SH-SY5Y (cell line): ENCODE results near the gene CKAP5.

ENCODE experiments used
- GATA2 ChIP-seq: IDR thresholded peaks from 2 replicates; pipeline ENCODE4 v1.6.1; 2011; ENCODE audit warnings: mild to moderate bottlenecking, low read depth, low read length
- GATA3 ChIP-seq: IDR thresholded peaks from 2 replicates; pipeline ENCODE4 v1.6.1; 2011; ENCODE audit warnings: low read depth, mild to moderate bottlenecking, low read length, moderate library complexity

Gene CKAP5

DNA sequence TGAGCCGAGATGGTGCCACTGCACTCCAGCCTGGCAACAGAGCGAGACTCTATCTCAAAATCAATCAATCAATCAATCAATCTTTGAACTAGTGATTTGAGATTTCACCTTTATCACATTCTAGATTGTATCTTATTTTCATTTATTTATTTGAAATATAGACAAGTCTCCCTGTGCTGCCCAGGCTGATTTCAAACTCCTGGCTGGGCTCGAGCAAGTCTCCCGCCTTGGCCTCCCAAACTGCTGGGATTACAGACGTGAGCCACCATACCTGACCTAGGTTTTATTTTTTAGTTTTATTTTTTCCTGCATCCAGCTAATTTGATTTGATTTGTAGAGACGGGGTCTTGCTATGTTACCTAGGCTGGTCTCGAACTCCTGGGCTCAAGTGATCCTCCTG is 109.9 kb downstream of the CKAP5 start:
- TF ChIP-seq GATA2 = no peak
- TF ChIP-seq GATA3 = no peak

- TF ChIP-seq GATA3 = no peak
- TF ChIP-seq GATA2 = no peak
Measured at GRCh38 chr11:46733234-46733633, 112.8 kb downstream of the CKAP5 start.

- TF ChIP-seq GATA3 = no peak
- TF ChIP-seq GATA2 = no peak
Measured at GRCh38 chr11:46731545-46731944, 114.5 kb downstream of the CKAP5 start.

DNA sequence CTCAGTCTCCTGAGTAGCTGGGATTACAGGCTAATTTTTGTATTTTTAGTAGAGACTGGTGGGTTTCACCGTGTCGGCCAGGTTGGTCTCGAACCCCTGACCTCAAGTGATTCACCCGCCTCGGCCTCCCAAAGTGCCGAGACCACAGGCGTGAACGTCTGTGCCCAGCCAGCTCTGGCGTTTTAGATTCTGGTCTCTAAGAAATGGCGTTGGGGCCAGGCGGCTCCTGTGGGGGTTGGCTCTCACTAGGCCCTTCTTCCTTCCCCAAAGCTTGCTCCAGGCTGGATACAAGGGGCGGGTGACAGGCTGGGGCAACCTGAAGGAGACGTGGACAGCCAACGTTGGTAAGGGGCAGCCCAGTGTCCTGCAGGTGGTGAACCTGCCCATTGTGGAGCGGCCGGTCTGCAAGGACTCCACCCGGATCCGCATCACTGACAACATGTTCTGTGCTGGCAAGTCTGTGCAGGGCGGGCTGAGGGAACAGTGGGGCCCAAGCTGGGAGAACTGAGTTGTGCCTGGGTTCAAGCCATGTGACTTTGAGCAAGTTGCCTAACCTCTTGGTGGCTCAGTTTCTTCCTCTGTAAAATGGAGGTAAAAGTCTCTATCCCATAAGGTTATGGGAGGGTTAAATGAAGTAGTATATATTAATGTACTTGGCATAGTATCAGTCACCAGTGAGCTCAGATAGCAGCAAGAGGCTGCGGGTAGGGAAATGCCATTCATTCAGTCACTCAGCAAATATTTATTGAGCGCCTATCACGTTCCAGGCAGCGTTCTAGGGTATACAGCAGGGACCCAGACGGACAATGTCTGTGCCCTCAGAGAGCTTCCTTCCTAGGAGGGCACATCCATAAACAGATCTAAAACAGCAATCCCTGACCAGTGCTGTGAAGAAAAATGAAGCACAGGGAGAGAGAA is 116.7 kb downstream of the CKAP5 start:
- no peak for TF ChIP-seq GATA3
- TF ChIP-seq GATA2 = no peak

- TF ChIP-seq GATA3 (no peak), GATA2 (no peak)
Measured at GRCh38 chr11:46728659-46729040, 117.4 kb downstream of the CKAP5 start.

- no peak for TF ChIP-seq GATA2
- no peak for TF ChIP-seq GATA3
Measured at GRCh38 chr11:46727952-46728658, 118.0 kb downstream of the CKAP5 start.

GRCh38 chr11:46726206-46726862 is 119.7 kb downstream of the CKAP5 start:
- TF ChIP-seq GATA2 (no peak), GATA3 (no peak)

DNA sequence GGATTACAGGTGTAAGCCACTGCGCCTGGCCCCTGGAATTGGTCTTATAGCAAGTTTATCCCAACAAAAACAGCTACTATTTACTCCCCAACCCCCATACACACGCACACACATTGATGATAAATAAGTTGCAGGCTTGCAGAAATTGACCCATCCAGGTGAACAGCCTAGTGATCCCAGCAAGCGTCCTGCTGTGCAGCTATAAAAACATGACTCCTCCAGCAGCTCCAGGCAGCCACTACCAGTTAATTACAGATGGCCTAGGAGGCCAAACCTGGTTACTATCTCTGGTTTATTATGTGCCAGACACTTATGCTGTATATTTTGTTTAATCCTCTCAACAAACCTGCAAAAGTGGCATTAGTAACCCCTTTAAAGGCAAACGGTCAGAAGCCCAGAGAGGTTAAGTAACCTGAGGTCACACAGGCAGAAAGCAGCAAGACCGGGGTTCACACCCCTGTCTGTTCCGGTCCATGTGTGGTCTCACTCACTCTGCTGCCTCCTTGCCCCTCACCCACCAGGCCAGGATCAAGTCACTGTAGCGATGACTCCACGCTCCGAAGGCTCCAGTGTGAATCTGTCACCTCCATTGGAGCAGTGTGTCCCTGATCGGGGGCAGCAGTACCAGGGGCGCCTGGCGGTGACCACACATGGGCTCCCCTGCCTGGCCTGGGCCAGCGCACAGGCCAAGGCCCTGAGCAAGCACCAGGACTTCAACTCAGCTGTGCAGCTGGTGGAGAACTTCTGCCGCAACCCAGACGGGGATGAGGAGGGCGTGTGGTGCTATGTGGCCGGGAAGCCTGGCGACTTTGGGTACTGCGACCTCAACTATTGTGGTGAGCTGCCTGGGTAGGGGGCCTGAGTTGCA is 120.5 kb downstream of the CKAP5 start:
- TF ChIP-seq GATA3 (no peak), GATA2 (no peak)

GRCh38 chr11:46724088-46724487 is 122.0 kb downstream of the CKAP5 start:
- TF ChIP-seq GATA3 (no peak), GATA2 (no peak)

- no peak for TF ChIP-seq GATA2
- no peak for TF ChIP-seq GATA3
Measured at GRCh38 chr11:46723359-46723680, 122.8 kb downstream of the CKAP5 start.

- TF ChIP-seq GATA3 (no peak), GATA2 (no peak)
Measured at GRCh38 chr11:46722566-46723358, 123.3 kb downstream of the CKAP5 start.

GRCh38 chr11:46721286-46721685 is 124.8 kb downstream of the CKAP5 start:
- no peak for TF ChIP-seq GATA3
- TF ChIP-seq GATA2 = no peak

DNA sequence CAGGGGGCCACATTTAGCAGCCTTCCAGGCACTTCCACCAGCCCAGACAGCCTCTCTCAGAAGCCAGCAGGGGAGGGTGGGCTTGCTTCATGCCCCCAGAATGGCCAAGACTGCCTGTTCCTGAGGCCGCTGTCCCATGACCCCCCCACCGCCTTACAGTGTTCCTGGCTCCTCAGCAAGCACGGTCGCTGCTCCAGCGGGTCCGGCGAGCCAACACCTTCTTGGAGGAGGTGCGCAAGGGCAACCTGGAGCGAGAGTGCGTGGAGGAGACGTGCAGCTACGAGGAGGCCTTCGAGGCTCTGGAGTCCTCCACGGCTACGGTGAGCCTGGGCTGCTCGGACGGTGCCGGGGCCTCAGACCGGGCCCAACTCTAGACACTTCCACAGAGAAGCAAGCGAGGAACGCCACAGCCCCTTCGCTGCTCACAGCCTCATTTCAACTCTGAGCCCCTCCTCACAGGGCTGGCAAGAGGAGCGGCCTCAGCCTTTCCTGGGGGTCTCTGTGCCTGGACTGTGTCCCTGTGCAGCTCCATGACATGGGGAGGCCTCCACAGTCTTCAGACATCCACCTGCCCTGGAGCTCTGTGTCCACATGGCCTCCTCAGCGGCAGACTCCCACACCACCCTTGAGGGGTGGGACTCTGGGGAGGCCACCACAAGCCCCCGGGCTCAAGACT is 126.4 kb downstream of the CKAP5 start:
- TF ChIP-seq GATA2 = no peak
- no peak for TF ChIP-seq GATA3
